DOHH2 (cell line): Measurements from ENCODE around the gene CCDC78.

ENCODE experiments used
- CTCF ChIP-seq: fragments of 200-600 bp; sonication (generic); IDR thresholded peaks from one replicate; pipeline ENCODE4 v1.5.1; 2014; ENCODE audit warnings: antibody characterized with exemption, mild to moderate bottlenecking, low read depth, low read length; ENCODE audit not compliant: poor library complexity, severe bottlenecking
- EZH2phosphoT487 ChIP-seq: fragments of 200-600 bp; sonication (generic); IDR thresholded peaks from 2 replicates; pipeline ENCODE4 v1.6.1; 2017; ENCODE audit warnings: borderline replicate concordance, mild to moderate bottlenecking, antibody characterized with exemption, low read length, moderate library complexity, mixed read lengths

DNA sequence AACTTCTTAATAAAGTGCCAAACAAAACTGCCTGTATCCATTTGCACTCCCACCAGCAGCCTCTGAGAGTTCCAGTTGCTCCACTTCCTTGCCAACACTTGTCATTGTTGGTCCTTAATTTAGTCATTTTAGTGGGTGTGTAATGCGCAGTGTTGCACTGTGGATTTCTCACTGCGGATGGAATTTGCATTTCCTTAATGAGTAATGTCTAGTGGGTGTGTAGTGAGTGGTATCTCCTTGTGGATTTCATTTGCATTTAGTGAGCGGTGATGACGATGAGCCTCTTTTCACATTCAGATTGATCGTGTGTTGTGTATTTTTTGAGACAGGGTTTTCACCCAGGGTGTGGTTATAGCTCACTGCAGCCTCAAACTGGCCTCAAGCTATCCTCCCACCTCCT, 30.2 kb upstream of the CCDC78 start:
- TF ChIP-seq CTCF: no peak
- no peak for TF ChIP-seq EZH2phosphoT487
